Heart left ventricle (tissue), 13 donors: Measurements from ENCODE around the gene MMP13.

Experiments
- POLR2A ChIP-seq, 2 donors: fragments of 450-650 bp; IDR thresholded peaks; one replicate each; pipeline ENCODE4 v1.6.1; 2017; ENCODE audit warnings: antibody characterized with exemption in 2 of 2, mild to moderate bottlenecking in 2 of 2, moderate library complexity in 2 of 2
- TF ChIP-seq, protein P1 (sequence below), 12 donors: fragments of 200-600 bp; sonication (generic) in 4 of 12; IDR thresholded peaks; one replicate each; pipeline versions ENCODE4 v1.5.0 to v1.8.0; 2018 to 2022; ENCODE audit warnings: antibody characterized with exemption in 12 of 12, mild to moderate bottlenecking in 5 of 12
- donor health status: ischemic (EF 13 %, LVEDD 7.1; RV severe dilation, severe dysfunction).
- donor health status: DM: no; HTN: yes; CAD: no.
- donor health status: DM: no; HTN: no; CAD: no.
- donor health status: ischemic (EF 25% LVEDD 6.9; RV normal size, moderate dysfunction).
- donor health status: ischemic (EF 25% LVEDD 5.7; RV mildly dilated, moderate dysfunction).
- donor health status: ischemic (EF 35%, LVEDD 5.7; RV mildly dilated, moderate dysfunction).
- donor health status: nonischemic (EF 11% LVEDD 7.7; RV severe dilation, severe dysfunction).
- donor health status: DM: yes; HTN: yes; CAD: no.
- donor health status: PGD.
- donor health status: ischemic (EF 29% LVEDD 5.4; RV normal size, mild dysfunction).
- donor health status: nonischemic (EF 23%, LVEDD 6.1; RV moderate dilation, normal function).

DNA sequence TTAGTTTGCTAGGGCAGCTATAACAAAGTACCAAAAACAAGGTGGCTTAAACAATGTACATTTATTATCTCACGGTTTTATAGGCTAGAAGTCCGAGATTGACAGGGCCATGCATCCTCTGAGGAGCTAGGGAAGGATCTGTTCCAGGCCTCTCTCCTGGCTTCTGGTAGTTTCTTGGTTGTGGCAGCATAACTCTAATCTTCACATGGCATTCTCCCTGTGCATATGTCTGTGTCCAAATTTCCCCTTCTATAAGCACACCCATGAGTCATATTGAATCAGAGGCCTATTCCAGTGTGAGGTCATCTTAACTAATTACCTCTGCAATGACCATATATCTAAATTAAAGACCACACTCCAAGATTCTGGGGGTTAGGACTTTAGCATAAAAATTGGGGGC lies 31.3 kb upstream of the MMP13 start:
- TF ChIP-seq, protein P1, sequence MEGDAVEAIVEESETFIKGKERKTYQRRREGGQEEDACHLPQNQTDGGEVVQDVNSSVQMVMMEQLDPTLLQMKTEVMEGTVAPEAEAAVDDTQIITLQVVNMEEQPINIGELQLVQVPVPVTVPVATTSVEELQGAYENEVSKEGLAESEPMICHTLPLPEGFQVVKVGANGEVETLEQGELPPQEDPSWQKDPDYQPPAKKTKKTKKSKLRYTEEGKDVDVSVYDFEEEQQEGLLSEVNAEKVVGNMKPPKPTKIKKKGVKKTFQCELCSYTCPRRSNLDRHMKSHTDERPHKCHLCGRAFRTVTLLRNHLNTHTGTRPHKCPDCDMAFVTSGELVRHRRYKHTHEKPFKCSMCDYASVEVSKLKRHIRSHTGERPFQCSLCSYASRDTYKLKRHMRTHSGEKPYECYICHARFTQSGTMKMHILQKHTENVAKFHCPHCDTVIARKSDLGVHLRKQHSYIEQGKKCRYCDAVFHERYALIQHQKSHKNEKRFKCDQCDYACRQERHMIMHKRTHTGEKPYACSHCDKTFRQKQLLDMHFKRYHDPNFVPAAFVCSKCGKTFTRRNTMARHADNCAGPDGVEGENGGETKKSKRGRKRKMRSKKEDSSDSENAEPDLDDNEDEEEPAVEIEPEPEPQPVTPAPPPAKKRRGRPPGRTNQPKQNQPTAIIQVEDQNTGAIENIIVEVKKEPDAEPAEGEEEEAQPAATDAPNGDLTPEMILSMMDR (IDR thresholded peaks at IDR 0.05) = no peak
- no peak for TF ChIP-seq POLR2A (IDR thresholded peaks at IDR 0.05)
